ENCODE data around the gene DDX1.

DNA sequence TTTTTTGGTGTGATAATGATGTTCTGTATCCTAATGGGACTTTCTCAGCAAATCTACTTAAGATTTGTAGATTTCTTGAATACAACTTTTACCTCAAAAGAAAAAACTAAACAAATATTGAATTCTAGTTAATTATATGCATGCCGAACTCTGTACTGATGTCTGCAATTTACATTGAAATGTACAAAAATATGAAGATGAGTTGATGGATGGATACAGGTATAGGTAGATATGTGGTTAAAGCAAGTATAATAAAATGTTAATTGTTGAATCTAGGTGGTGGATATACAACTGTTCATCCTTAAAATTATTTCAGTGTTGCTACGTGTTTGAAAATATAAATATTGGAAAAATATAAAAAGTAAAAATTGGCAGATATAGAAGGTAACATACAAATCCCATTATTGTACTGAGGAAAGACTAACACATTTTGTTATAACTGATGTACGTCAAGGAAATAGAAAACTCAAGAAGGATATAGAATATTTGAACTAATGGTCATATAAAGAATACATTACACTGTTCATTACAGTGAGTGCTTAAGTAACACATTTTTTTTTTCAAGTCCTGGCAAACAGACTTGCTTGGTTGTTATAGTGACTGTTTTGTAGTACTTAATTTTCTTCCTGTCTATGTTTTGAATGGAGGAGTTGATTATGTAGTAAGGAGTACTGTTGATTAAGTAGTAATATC lies 33.8 kb downstream of the DDX1 start:
- no peak for TF ChIP-seq POLR2A (IDR thresholded peaks at IDR 0.05)
- TF ChIP-seq, protein P1, sequence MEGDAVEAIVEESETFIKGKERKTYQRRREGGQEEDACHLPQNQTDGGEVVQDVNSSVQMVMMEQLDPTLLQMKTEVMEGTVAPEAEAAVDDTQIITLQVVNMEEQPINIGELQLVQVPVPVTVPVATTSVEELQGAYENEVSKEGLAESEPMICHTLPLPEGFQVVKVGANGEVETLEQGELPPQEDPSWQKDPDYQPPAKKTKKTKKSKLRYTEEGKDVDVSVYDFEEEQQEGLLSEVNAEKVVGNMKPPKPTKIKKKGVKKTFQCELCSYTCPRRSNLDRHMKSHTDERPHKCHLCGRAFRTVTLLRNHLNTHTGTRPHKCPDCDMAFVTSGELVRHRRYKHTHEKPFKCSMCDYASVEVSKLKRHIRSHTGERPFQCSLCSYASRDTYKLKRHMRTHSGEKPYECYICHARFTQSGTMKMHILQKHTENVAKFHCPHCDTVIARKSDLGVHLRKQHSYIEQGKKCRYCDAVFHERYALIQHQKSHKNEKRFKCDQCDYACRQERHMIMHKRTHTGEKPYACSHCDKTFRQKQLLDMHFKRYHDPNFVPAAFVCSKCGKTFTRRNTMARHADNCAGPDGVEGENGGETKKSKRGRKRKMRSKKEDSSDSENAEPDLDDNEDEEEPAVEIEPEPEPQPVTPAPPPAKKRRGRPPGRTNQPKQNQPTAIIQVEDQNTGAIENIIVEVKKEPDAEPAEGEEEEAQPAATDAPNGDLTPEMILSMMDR (IDR thresholded peaks at IDR 0.05): no peak

Measured in uterus (tissue), 2 donors.